ENCODE data around the gene MIPEP. TPM values are rescaled to one million over a fixed set of nuclear protein-coding genes. Genes with fewer than 3 reads are reported as not detected.

The MIPEP gene
- 3.5 TPM for total RNA-seq

GRCh38 chr13:23888658-23889614 is at the start of gene MIPEP:
MIPEP (minus strand) TSS chr13:23889400; CDS start chr13:23889320, 80 bp downstream.
- Histone ChIP-seq H3K9me3 (ENCODE audit: low read depth, low read length) (no peaks in the 10 kb centered on the region), H3K4me1 (ENCODE audit: insufficient read depth, low read length) (peaks cover 18% of the 10 kb centered on the region), H3K27me3 (ENCODE audit: insufficient read depth, low read length) (no peaks in the 10 kb centered on the region), H3K4me3 (ENCODE audit: low read length) (peak within 1 kb of the TSS; percentile 91)

GRCh38 chr13:23934520-23934919 is 45.3 kb upstream of the MIPEP start:
- peaks cover 18% of the 10 kb centered on the region for H3K27me3 ChIP-seq (ENCODE audit: insufficient read depth, low read length)
- H3K4me3 ChIP-seq (ENCODE audit: low read length), result no peak overlapping the region
- H3K4me1 ChIP-seq (ENCODE audit: insufficient read depth, low read length), result no peaks in the 10 kb centered on the region
- H3K9me3 ChIP-seq (ENCODE audit: low read depth, low read length), result no peaks in the 10 kb centered on the region

GRCh38 chr13:23928985-23929384 is 39.8 kb upstream of the MIPEP start:
- Histone ChIP-seq H3K4me1 (ENCODE audit: insufficient read depth, low read length) (no peaks in the 10 kb centered on the region), H3K27me3 (ENCODE audit: insufficient read depth, low read length) (peaks cover 5% of the 10 kb centered on the region), H3K4me3 (ENCODE audit: low read length) (no peak overlapping the region), H3K9me3 (ENCODE audit: low read depth, low read length) (no peaks in the 10 kb centered on the region)

- peaks cover 10% of the 10 kb centered on the region for H3K27me3 ChIP-seq (ENCODE audit: insufficient read depth, low read length)
- H3K4me1 ChIP-seq (ENCODE audit: insufficient read depth, low read length), result peaks cover 7% of the 10 kb centered on the region
- H3K9me3 ChIP-seq (ENCODE audit: low read depth, low read length), result no peaks in the 10 kb centered on the region
- no peak overlapping the region for H3K4me3 ChIP-seq (ENCODE audit: low read length)
These were observed 33.8 kb upstream of the MIPEP start for GRCh38 chr13:23923031-23923430.

GRCh38 chr13:23922005-23922932 is 33.1 kb upstream of the MIPEP start:
- Histone ChIP-seq H3K4me1 (ENCODE audit: insufficient read depth, low read length) (peaks cover 7% of the 10 kb centered on the region), H3K27me3 (ENCODE audit: insufficient read depth, low read length) (peaks cover 18% of the 10 kb centered on the region), H3K9me3 (ENCODE audit: low read depth, low read length) (no peaks in the 10 kb centered on the region), H3K4me3 (ENCODE audit: low read length) (no peak overlapping the region)

- peaks cover 20% of the 10 kb centered on the region for H3K27me3 ChIP-seq (ENCODE audit: insufficient read depth, low read length)
- H3K9me3 ChIP-seq (ENCODE audit: low read depth, low read length), result no peaks in the 10 kb centered on the region
- H3K4me1 ChIP-seq (ENCODE audit: insufficient read depth, low read length), result peaks cover 7% of the 10 kb centered on the region
- no peak overlapping the region for H3K4me3 ChIP-seq (ENCODE audit: low read length)
These were observed 32.3 kb upstream of the MIPEP start for GRCh38 chr13:23921451-23921888.

GRCh38 chr13:23919006-23919405 is 29.8 kb upstream of the MIPEP start:
- no peaks in the 10 kb centered on the region for H3K9me3 ChIP-seq (ENCODE audit: low read depth, low read length)
- H3K4me1 ChIP-seq (ENCODE audit: insufficient read depth, low read length), result peaks cover 7% of the 10 kb centered on the region
- H3K4me3 ChIP-seq (ENCODE audit: low read length), result no peak overlapping the region
- H3K27me3 ChIP-seq (ENCODE audit: insufficient read depth, low read length), result peaks cover 30% of the 10 kb centered on the region

- H3K4me3 ChIP-seq (ENCODE audit: low read length), result no peak overlapping the region
- H3K27me3 ChIP-seq (ENCODE audit: insufficient read depth, low read length), result peaks cover 36% of the 10 kb centered on the region
- H3K9me3 ChIP-seq (ENCODE audit: low read depth, low read length), result no peaks in the 10 kb centered on the region
- H3K4me1 ChIP-seq (ENCODE audit: insufficient read depth, low read length), result peaks cover 7% of the 10 kb centered on the region
These were observed 29.0 kb upstream of the MIPEP start for GRCh38 chr13:23918208-23918607.

- Histone ChIP-seq H3K4me3 (ENCODE audit: low read length) (no peak overlapping the region), H3K4me1 (ENCODE audit: insufficient read depth, low read length) (no peaks in the 10 kb centered on the region), H3K27me3 (ENCODE audit: insufficient read depth, low read length) (peaks cover 36% of the 10 kb centered on the region), H3K9me3 (ENCODE audit: low read depth, low read length) (no peaks in the 10 kb centered on the region)
These were observed 26.1 kb upstream of the MIPEP start for GRCh38 chr13:23915308-23915707.

- Histone ChIP-seq H3K4me3 (ENCODE audit: low read length) (no peak overlapping the region), H3K9me3 (ENCODE audit: low read depth, low read length) (no peaks in the 10 kb centered on the region), H3K27me3 (ENCODE audit: insufficient read depth, low read length) (peaks cover 23% of the 10 kb centered on the region), H3K4me1 (ENCODE audit: insufficient read depth, low read length) (no peaks in the 10 kb centered on the region)
These were observed 23.3 kb upstream of the MIPEP start for GRCh38 chr13:23912469-23912868.

- Histone ChIP-seq H3K4me3 (ENCODE audit: low read length) (no peak overlapping the region), H3K27me3 (ENCODE audit: insufficient read depth, low read length) (peaks cover 23% of the 10 kb centered on the region), H3K4me1 (ENCODE audit: insufficient read depth, low read length) (no peaks in the 10 kb centered on the region), H3K9me3 (ENCODE audit: low read depth, low read length) (no peaks in the 10 kb centered on the region)
These were observed 20.4 kb upstream of the MIPEP start for GRCh38 chr13:23909606-23910005.

GRCh38 chr13:23905766-23906165 is 16.6 kb upstream of the MIPEP start:
- no peaks in the 10 kb centered on the region for H3K9me3 ChIP-seq (ENCODE audit: low read depth, low read length)
- H3K4me3 ChIP-seq (ENCODE audit: low read length), result no peak overlapping the region
- peaks cover 54% of the 10 kb centered on the region for H3K27me3 ChIP-seq (ENCODE audit: insufficient read depth, low read length)
- peaks cover 7% of the 10 kb centered on the region for H3K4me1 ChIP-seq (ENCODE audit: insufficient read depth, low read length)

- Histone ChIP-seq H3K4me3 (ENCODE audit: low read length) (no peak overlapping the region), H3K27me3 (ENCODE audit: insufficient read depth, low read length) (peaks cover 51% of the 10 kb centered on the region), H3K4me1 (ENCODE audit: insufficient read depth, low read length) (peaks cover 7% of the 10 kb centered on the region), H3K9me3 (ENCODE audit: low read depth, low read length) (no peaks in the 10 kb centered on the region)
These were observed 14.7 kb upstream of the MIPEP start for GRCh38 chr13:23903906-23904280.

- H3K27me3 ChIP-seq (ENCODE audit: insufficient read depth, low read length), result peaks cover 51% of the 10 kb centered on the region
These were observed 14.0 kb upstream of the MIPEP start for GRCh38 chr13:23902975-23903905.

More at GRCh38 chr13:23902975-23903905, 14.0 kb upstream of the MIPEP start:
- H3K9me3 ChIP-seq (ENCODE audit: low read depth, low read length), result no peaks in the 10 kb centered on the region
- peaks cover 7% of the 10 kb centered on the region for H3K4me1 ChIP-seq (ENCODE audit: insufficient read depth, low read length)
- no peak overlapping the region for H3K4me3 ChIP-seq (ENCODE audit: low read length)
